GM13977 (cell line): Measurements from ENCODE around the gene PLEKHA1.

ENCODE experiments used
- DNase-seq: peaks from one replicate; pipeline ENCODE4 v3.0.0; 2012; ENCODE audit warnings: low spot score
- in situ Hi-C: fragments of 300-500 bp; cut with MboI; formaldehyde crosslinking; loops from one replicate; pipeline ENCODE4 v1.12.0; 2022; ENCODE audit warnings: low sequenced_read_pairs, low pct_unique_long_range_greater_than_20kb, mixed read lengths, inconsistent platforms; ENCODE audit not compliant: unreplicated experiment
- TF ChIP-seq, protein P1 (sequence below): IDR thresholded peaks from 2 replicates; pipeline ENCODE4 v1.5.1; 2012; ENCODE audit warnings: mild to moderate bottlenecking, control low read depth; ENCODE audit not compliant: insufficient read depth; ENCODE audit errors: extremely low read depth, missing control alignments

The PLEKHA1 gene

DNA sequence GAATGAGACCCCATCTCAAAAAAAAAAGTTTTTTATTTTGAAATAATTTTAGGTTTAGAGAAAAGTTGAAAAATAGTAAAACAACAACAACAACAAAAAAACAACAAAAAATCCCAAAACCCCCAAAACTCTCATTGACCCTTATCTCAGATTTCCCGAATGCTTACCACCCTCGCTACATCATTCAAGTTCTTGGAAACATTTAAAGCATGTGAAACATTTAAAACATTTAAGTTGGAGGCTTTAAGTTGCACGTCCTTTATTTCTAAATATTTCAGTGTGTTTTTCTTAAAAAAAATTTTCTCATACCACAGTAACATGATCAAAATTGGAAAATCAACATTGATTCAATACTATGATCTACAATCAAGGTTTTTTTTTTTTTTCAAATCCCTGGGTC is 79.6 kb downstream of the PLEKHA1 start:
- DNase-seq: no peak
- TF ChIP-seq, protein P1, sequence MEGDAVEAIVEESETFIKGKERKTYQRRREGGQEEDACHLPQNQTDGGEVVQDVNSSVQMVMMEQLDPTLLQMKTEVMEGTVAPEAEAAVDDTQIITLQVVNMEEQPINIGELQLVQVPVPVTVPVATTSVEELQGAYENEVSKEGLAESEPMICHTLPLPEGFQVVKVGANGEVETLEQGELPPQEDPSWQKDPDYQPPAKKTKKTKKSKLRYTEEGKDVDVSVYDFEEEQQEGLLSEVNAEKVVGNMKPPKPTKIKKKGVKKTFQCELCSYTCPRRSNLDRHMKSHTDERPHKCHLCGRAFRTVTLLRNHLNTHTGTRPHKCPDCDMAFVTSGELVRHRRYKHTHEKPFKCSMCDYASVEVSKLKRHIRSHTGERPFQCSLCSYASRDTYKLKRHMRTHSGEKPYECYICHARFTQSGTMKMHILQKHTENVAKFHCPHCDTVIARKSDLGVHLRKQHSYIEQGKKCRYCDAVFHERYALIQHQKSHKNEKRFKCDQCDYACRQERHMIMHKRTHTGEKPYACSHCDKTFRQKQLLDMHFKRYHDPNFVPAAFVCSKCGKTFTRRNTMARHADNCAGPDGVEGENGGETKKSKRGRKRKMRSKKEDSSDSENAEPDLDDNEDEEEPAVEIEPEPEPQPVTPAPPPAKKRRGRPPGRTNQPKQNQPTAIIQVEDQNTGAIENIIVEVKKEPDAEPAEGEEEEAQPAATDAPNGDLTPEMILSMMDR: no peak
- in situ Hi-C loops: no loop called here

DNA sequence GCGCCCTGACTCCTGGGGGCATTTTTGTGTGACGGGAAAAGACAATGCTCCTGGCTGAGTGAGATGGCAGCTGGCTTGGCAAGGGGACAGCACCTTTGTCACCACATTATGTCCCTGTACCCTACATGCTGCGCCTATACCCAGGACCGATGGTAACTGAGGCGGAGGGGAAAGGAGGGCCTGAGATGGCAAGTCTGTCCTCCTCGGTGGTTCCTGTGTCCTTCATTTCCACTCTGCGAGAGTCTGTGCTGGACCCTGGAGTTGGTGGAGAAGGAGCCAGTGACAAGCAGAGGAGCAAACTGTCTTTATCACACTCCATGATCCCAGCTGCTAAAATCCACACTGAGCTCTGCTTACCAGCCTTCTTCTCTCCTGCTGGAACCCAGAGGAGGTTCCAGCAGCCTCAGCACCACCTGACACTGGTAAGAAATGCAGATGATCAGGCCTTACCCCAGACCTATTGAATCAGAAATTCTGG is 80.1 kb downstream of the PLEKHA1 start, which contains the start of gene ARMS2:
ARMS2 (plus strand) TSS at position 51 of the 478 bp plus-strand sequence; CDS start at position 126, 75 bp downstream.
- in situ Hi-C loops: no loop called here
- TF ChIP-seq, protein P1: no peak
- DNase-seq: no peak

DNA sequence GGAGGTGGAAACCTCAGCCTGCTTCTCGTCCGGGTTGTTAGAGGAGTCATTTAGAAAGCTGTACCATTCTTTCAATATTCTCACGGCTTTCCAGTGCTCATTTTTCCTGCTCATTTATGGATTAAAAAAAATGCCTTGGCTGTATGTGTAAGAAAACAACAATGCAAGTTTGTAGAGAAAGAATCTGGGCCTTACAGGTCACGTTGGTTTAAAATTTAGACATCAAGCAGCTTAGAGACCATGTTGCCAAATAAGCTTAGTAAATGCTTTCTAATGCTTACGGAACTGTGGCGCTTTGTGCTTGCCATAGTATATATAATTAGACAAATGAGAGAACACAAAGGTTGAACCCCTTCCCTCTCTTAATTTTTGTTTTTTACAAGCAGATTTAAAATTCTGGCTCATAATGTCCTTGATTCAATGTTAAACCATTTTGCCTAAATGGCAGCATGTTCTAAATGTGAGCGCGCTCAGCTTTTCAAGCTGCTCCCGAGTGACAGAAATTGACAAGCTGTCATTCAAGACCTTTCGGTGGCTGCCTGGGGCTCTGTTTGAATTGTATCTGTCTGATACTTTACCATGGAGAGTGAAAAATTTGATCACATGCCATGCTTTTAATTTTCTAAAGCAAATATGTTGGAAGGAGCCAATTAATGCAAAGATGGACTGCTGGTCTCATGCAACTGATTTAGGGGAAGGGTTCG is 81.0 kb downstream of the PLEKHA1 start:
- DNase-seq: no peak
- TF ChIP-seq, protein P1: no peak
- in situ Hi-C loops: no loop called here

DNA sequence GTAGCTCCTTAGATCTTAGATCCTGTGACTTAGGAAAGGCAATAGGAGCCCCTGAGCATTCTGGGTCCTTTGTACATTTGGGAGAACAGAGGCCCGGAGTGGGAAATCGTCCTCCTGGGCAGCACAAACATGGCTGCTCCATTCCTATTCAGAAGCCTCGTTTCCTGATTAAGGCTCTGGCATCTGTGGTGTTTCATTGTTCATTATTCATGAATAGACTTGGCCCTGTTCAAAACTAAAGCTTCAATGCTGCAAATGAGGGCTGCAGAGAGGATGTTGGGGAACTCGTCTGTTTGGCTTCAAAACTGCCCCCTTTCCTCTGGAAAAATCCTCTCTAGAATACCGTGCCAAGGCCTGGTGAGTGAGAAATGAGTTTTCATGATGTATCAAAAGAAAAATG is 83.4 kb downstream of the PLEKHA1 start:
- DNase-seq: no peak
- in situ Hi-C loops: no loop called here

DNA sequence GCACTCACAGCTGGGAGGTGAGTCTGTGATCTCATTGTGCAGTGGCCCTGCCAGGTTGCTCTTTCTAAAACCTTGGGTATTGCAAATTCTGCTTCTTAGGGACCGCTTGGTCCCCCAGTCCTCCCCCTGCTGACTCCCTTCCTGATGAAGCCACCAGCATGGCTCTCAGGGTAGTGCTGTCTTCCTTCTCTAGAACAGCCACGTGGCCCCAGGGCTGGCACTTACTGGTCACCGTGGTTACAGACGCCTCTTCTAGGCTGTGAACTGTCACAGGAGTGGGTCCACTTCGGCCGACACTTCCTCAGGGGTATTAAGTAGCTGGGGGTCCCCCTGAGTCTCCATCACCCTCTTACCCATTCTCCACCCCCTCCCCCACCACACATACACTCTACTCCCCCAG is 84.2 kb downstream of the PLEKHA1 start:
- TF ChIP-seq, protein P1: no peak
- DNase-seq: no peak
- in situ Hi-C loops: no loop called here

More for the DNA sequence above, 83.4 kb downstream of the PLEKHA1 start:
- TF ChIP-seq, protein P1: no peak

DNA sequence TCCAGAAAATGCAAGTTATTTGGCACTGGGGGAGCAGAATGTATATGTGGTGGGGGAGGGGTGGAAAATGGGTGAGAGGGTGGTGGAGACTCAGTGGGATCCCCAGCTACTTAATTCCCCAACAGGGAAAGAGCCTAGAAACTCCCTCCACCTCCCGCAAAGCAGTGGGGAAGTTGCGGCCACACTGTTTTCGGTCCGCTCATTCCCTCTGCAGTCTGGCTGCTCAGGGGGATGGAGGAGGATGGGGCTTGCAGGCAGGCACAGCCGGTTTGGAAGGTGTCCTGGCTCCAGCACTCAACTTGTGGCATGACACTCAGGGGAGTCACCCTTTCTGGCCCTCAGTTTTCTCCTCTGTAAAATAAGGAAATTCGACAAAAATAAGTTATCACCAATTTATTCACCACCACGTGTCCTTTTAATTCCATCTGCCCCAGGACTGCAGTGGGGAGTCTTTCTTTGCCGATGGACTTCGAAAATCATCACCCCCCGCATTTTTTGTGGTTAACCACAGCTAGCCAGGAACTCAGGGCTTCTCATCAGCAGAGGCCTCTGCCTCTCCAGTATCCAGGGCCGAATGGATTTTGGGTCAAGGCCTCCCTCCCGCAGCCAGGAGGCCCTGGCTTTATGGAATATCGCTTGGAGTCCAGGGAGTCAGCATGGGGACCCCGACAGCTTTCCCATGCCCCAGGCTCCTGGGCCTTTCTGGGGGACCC is 85.2 kb downstream of the PLEKHA1 start:
- TF ChIP-seq, protein P1: no peak
- no peak for DNase-seq

More for the DNA sequence above, 85.2 kb downstream of the PLEKHA1 start:
- in situ Hi-C loops: no loop called here
